ENCODE results near the gene TMEM132D.
"Not testable (repeated sequence)": the region's sequence is repeated elsewhere in the genome, so short reads cannot be mapped to it uniquely, and the experiment has no call there.

- not testable (repeated sequence) for TF ChIP-seq TAF1 (conservative IDR thresholded peaks at IDR 0.05)
- TF ChIP-seq, protein P1, sequence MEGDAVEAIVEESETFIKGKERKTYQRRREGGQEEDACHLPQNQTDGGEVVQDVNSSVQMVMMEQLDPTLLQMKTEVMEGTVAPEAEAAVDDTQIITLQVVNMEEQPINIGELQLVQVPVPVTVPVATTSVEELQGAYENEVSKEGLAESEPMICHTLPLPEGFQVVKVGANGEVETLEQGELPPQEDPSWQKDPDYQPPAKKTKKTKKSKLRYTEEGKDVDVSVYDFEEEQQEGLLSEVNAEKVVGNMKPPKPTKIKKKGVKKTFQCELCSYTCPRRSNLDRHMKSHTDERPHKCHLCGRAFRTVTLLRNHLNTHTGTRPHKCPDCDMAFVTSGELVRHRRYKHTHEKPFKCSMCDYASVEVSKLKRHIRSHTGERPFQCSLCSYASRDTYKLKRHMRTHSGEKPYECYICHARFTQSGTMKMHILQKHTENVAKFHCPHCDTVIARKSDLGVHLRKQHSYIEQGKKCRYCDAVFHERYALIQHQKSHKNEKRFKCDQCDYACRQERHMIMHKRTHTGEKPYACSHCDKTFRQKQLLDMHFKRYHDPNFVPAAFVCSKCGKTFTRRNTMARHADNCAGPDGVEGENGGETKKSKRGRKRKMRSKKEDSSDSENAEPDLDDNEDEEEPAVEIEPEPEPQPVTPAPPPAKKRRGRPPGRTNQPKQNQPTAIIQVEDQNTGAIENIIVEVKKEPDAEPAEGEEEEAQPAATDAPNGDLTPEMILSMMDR (IDR thresholded peaks at IDR 0.05; ENCODE audit: low read depth, low read length, missing input control), result not testable (repeated sequence)
Measured at GRCh38 chr12:129538724-129539335, 365.0 kb downstream of the TMEM132D start.

All from liver (tissue), 3 donors.